Transverse colon (tissue), 4 donors: ENCODE results near the gene PIH1D1.

Source experiments
- POLR2A ChIP-seq: fragments of 450-650 bp; IDR thresholded peaks from one replicate; pipeline ENCODE4 v1.6.1; 2016; ENCODE audit warnings: antibody characterized with exemption, mild to moderate bottlenecking, moderate library complexity
- POLR2AphosphoS5 ChIP-seq, 3 donors: sonication (generic); formaldehyde crosslinking; IDR thresholded peaks; one replicate each; pipeline ENCODE4 v1.6.1; 2016; ENCODE audit warnings: antibody characterized with exemption in 3 of 3
- TF ChIP-seq, protein P1 (sequence below), 5 experiments: fragments of 200-600 bp in 3 of 5; fragments of 450-650 bp in 2 of 5; sonication (generic) in 3 of 5; IDR thresholded peaks; 1 replicate in 2 of 5; 2 replicates in 3 of 5; pipeline ENCODE4 v1.5.1; 2016 to 2017; ENCODE audit warnings: antibody characterized with exemption in 5 of 5, inconsistent platforms in 3 of 5, mild to moderate bottlenecking in 2 of 5, moderate library complexity in 1 of 5

DNA sequence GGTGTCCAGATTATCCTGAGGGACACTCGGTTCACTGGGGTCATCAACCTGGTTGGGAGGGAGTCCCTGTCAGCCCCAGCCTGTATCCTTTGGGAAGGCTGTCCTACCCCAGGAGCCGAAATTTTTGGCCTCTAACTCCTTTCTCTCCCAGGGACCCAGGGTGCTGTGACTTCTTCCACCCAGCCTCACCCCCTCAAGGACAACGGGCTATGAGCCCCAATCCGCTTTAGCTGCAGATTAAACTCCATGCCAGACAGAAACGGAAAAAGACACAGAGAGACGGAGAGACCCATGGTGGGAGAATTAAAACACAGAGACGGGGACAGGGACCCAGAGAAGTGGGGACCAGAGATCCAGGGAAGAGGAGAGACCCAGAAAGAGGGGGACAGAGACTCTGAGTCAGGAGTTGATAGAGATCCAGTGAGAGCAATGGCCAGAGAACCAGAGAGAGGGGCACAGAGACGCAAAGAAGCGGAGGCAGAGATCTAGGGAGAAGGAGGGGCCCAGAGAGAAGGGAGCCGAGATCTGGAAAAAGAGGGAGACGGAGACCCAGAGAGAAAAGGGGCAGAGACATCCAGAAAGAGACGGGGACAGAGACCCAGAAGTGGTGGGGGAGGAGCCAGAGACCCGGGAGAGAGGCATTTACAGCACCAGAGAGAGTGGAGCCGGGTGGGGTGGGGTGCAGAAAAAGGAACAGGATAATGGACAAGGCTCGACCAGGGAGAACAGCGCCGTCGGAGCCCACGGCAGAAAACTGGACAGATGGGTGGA, 11.0 kb downstream of the PIH1D1 start:
- TF ChIP-seq POLR2A (no peak), POLR2AphosphoS5 (IDR thresholded peaks at IDR 0.05) (no peak)
- TF ChIP-seq, protein P1, sequence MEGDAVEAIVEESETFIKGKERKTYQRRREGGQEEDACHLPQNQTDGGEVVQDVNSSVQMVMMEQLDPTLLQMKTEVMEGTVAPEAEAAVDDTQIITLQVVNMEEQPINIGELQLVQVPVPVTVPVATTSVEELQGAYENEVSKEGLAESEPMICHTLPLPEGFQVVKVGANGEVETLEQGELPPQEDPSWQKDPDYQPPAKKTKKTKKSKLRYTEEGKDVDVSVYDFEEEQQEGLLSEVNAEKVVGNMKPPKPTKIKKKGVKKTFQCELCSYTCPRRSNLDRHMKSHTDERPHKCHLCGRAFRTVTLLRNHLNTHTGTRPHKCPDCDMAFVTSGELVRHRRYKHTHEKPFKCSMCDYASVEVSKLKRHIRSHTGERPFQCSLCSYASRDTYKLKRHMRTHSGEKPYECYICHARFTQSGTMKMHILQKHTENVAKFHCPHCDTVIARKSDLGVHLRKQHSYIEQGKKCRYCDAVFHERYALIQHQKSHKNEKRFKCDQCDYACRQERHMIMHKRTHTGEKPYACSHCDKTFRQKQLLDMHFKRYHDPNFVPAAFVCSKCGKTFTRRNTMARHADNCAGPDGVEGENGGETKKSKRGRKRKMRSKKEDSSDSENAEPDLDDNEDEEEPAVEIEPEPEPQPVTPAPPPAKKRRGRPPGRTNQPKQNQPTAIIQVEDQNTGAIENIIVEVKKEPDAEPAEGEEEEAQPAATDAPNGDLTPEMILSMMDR (IDR thresholded peaks at IDR 0.05), result no peak
